Measurements from ENCODE around the gene ARHGEF3. TPM values are rescaled to one million over a fixed set of nuclear protein-coding genes. Genes with fewer than 3 reads are reported as not detected.
A peak's percentile ranks its signal among the peaks of the same experiment; 100 is the strongest.

Gene ARHGEF3
- total RNA-seq, 1 donor from 2014 or later: 59.2 TPM

- DNase-seq (ENCODE audit: low spot score): no peak
- H3K4me1 Mint-ChIP-seq (ENCODE audit: low read depth): peaks cover 97% of the 10 kb centered on the region
- H3K27me3 Mint-ChIP-seq (ENCODE audit: insufficient read depth): no peaks in the 10 kb centered on the region
- H3K9me3 Mint-ChIP-seq: no peaks in the 10 kb centered on the region
- H3K4me3 Mint-ChIP-seq: peak overlapping the region; percentile 81
- intact Hi-C loops (cut with micrococcal nuclease): loop anchor here (1.0 to 10.0 kb wide), 5 partner anchors 8 to 810 kb away; partner anchors contain the start of genes ARF4 and CCDC66
- peak overlapping the region; percentile 95 for H3K27ac Mint-ChIP-seq
- peaks cover 37% of the 10 kb centered on the region for H3K36me3 Mint-ChIP-seq (ENCODE audit: low read depth)
Observed at GRCh38 chr3:56784448-56785001, 17.2 kb downstream of the ARHGEF3 start.

- intact Hi-C loops (cut with micrococcal nuclease): loop anchor here (1.0 to 10.0 kb wide), 7 partner anchors 8 to 811 kb away; partner anchors contain the start of genes ARF4 and CCDC66
- H3K36me3 Mint-ChIP-seq (ENCODE audit: low read depth): peaks cover 38% of the 10 kb centered on the region
- DNase-seq (ENCODE audit: low spot score): peak; percentile 72
- H3K4me1 Mint-ChIP-seq (ENCODE audit: low read depth): peaks cover 97% of the 10 kb centered on the region
- peak overlapping the region; percentile 81 for H3K4me3 Mint-ChIP-seq
- H3K9me3 Mint-ChIP-seq: no peaks in the 10 kb centered on the region
- H3K27ac Mint-ChIP-seq: peak overlapping the region; percentile 95
- H3K27me3 Mint-ChIP-seq (ENCODE audit: insufficient read depth): no peaks in the 10 kb centered on the region
Observed at GRCh38 chr3:56783644-56784447, 17.9 kb downstream of the ARHGEF3 start.

- peak overlapping the region; percentile 81 for H3K4me3 Mint-ChIP-seq
- no peaks in the 10 kb centered on the region for H3K9me3 Mint-ChIP-seq
- peaks cover 93% of the 10 kb centered on the region for H3K4me1 Mint-ChIP-seq (ENCODE audit: low read depth)
- H3K27me3 Mint-ChIP-seq (ENCODE audit: insufficient read depth): no peaks in the 10 kb centered on the region
- H3K27ac Mint-ChIP-seq: peak overlapping the region; percentile 95
- DNase-seq (ENCODE audit: low spot score): no peak
- peaks cover 43% of the 10 kb centered on the region for H3K36me3 Mint-ChIP-seq (ENCODE audit: low read depth)
- intact Hi-C loops (cut with micrococcal nuclease): loop anchor here (1.0 to 10.0 kb wide), 4 partner anchors 9 to 812 kb away; partner anchors contain the start of genes ARF4 and CCDC66
Observed at GRCh38 chr3:56782906-56783305, 18.8 kb downstream of the ARHGEF3 start.

GRCh38 chr3:56782215-56782614 lies 19.5 kb downstream of the ARHGEF3 start:
- intact Hi-C loops (cut with micrococcal nuclease): loop anchor here (10.0 kb wide), 2 partner anchors 227 to 813 kb away; partner anchors contain the start of genes ARF4 and CCDC66
- Mint-ChIP-seq H3K4me3 (peak overlapping the region; percentile 81), H3K27ac (peak overlapping the region; percentile 95), H3K27me3 (ENCODE audit: insufficient read depth) (no peaks in the 10 kb centered on the region), H3K36me3 (ENCODE audit: low read depth) (peaks cover 50% of the 10 kb centered on the region), H3K4me1 (ENCODE audit: low read depth) (peaks cover 93% of the 10 kb centered on the region), H3K9me3 (no peaks in the 10 kb centered on the region)
- no peak for DNase-seq (ENCODE audit: low spot score)

- peak overlapping the region; percentile 29 for H3K4me3 Mint-ChIP-seq
- H3K36me3 Mint-ChIP-seq (ENCODE audit: low read depth): peaks cover 53% of the 10 kb centered on the region
- H3K9me3 Mint-ChIP-seq: no peaks in the 10 kb centered on the region
- intact Hi-C loops (cut with micrococcal nuclease): loop anchor here (10.0 kb wide), 2 partner anchors 227 to 813 kb away; partner anchors contain the start of genes ARF4 and CCDC66
- DNase-seq (ENCODE audit: low spot score): no peak
- H3K4me1 Mint-ChIP-seq (ENCODE audit: low read depth): peaks cover 93% of the 10 kb centered on the region
- no peaks in the 10 kb centered on the region for H3K27me3 Mint-ChIP-seq (ENCODE audit: insufficient read depth)
- H3K27ac Mint-ChIP-seq: peak overlapping the region; percentile 81
Observed at GRCh38 chr3:56781762-56782161, 20.0 kb downstream of the ARHGEF3 start.

- H3K27me3 Mint-ChIP-seq (ENCODE audit: insufficient read depth): no peaks in the 10 kb centered on the region
- DNase-seq (ENCODE audit: low spot score): no peak
- H3K9me3 Mint-ChIP-seq: no peaks in the 10 kb centered on the region
- peaks cover 49% of the 10 kb centered on the region for H3K36me3 Mint-ChIP-seq (ENCODE audit: low read depth)
- peak overlapping the region; percentile 49 for H3K4me3 Mint-ChIP-seq
- intact Hi-C loops (cut with micrococcal nuclease): loop anchor here (10.0 kb wide), 2 partner anchors 226 to 814 kb away; partner anchors contain the start of genes ARF4 and CCDC66
- peak overlapping the region; percentile 55 for H3K27ac Mint-ChIP-seq
- peaks cover 93% of the 10 kb centered on the region for H3K4me1 Mint-ChIP-seq (ENCODE audit: low read depth)
Observed at GRCh38 chr3:56780936-56781335, 20.8 kb downstream of the ARHGEF3 start.

- H3K9me3 Mint-ChIP-seq: no peaks in the 10 kb centered on the region
- DNase-seq (ENCODE audit: low spot score): no peak
- peaks cover 89% of the 10 kb centered on the region for H3K4me1 Mint-ChIP-seq (ENCODE audit: low read depth)
- H3K4me3 Mint-ChIP-seq: no peak overlapping the region
- no peak overlapping the region for H3K27ac Mint-ChIP-seq
- H3K27me3 Mint-ChIP-seq (ENCODE audit: insufficient read depth): no peaks in the 10 kb centered on the region
- peaks cover 46% of the 10 kb centered on the region for H3K36me3 Mint-ChIP-seq (ENCODE audit: low read depth)
- intact Hi-C loops (cut with micrococcal nuclease): no loop called here
Observed at GRCh38 chr3:56778893-56779292, 22.9 kb downstream of the ARHGEF3 start.

- intact Hi-C loops (cut with micrococcal nuclease): no loop called here
- Mint-ChIP-seq H3K4me1 (ENCODE audit: low read depth) (peaks cover 87% of the 10 kb centered on the region), H3K27me3 (ENCODE audit: insufficient read depth) (no peaks in the 10 kb centered on the region), H3K36me3 (ENCODE audit: low read depth) (peaks cover 58% of the 10 kb centered on the region), H3K4me3 (no peak overlapping the region), H3K27ac (peak overlapping the region; percentile 59), H3K9me3 (no peaks in the 10 kb centered on the region)
- DNase-seq (ENCODE audit: low spot score): no peak
Observed at GRCh38 chr3:56776556-56776950, 25.2 kb downstream of the ARHGEF3 start.

- peaks cover 63% of the 10 kb centered on the region for H3K36me3 Mint-ChIP-seq (ENCODE audit: low read depth)
- H3K27me3 Mint-ChIP-seq (ENCODE audit: insufficient read depth): no peaks in the 10 kb centered on the region
- H3K9me3 Mint-ChIP-seq: no peaks in the 10 kb centered on the region
- peaks cover 90% of the 10 kb centered on the region for H3K4me1 Mint-ChIP-seq (ENCODE audit: low read depth)
- no peak overlapping the region for H3K4me3 Mint-ChIP-seq
- peak overlapping the region; percentile 61 for H3K27ac Mint-ChIP-seq
- DNase-seq (ENCODE audit: low spot score): no peak
- intact Hi-C loops (cut with micrococcal nuclease): no loop called here
Observed at GRCh38 chr3:56775838-56776555, 25.8 kb downstream of the ARHGEF3 start.

GRCh38 chr3:56775445-56775837 lies 26.3 kb downstream of the ARHGEF3 start:
- no peak for DNase-seq (ENCODE audit: low spot score)
- no peak overlapping the region for H3K27ac Mint-ChIP-seq
- H3K9me3 Mint-ChIP-seq: no peaks in the 10 kb centered on the region
- peaks cover 85% of the 10 kb centered on the region for H3K4me1 Mint-ChIP-seq (ENCODE audit: low read depth)
- H3K27me3 Mint-ChIP-seq (ENCODE audit: insufficient read depth): no peaks in the 10 kb centered on the region
- peaks cover 58% of the 10 kb centered on the region for H3K36me3 Mint-ChIP-seq (ENCODE audit: low read depth)
- intact Hi-C loops (cut with micrococcal nuclease): no loop called here
- no peak overlapping the region for H3K4me3 Mint-ChIP-seq

GRCh38 chr3:56773986-56774385 lies 27.8 kb downstream of the ARHGEF3 start:
- DNase-seq (ENCODE audit: low spot score): no peak
- Mint-ChIP-seq H3K9me3 (no peaks in the 10 kb centered on the region), H3K4me1 (ENCODE audit: low read depth) (peaks cover 80% of the 10 kb centered on the region), H3K27ac (peak overlapping the region; percentile 65), H3K27me3 (ENCODE audit: insufficient read depth) (no peaks in the 10 kb centered on the region), H3K36me3 (ENCODE audit: low read depth) (peaks cover 62% of the 10 kb centered on the region), H3K4me3 (no peak overlapping the region)
- intact Hi-C loops (cut with micrococcal nuclease): loop anchor here (1.0 kb wide), 1 partner anchor 9 kb away; no protein-coding TSS in a partner anchor

GRCh38 chr3:56772952-56773938 lies 28.5 kb downstream of the ARHGEF3 start:
- DNase-seq (ENCODE audit: low spot score): no peak
- Mint-ChIP-seq H3K36me3 (ENCODE audit: low read depth) (peaks cover 67% of the 10 kb centered on the region), H3K4me1 (ENCODE audit: low read depth) (peaks cover 83% of the 10 kb centered on the region), H3K9me3 (no peaks in the 10 kb centered on the region), H3K27ac (peak overlapping the region; percentile 65), H3K4me3 (no peak overlapping the region), H3K27me3 (ENCODE audit: insufficient read depth) (no peaks in the 10 kb centered on the region)
- intact Hi-C loops (cut with micrococcal nuclease): no loop called here
